PFSK-1 (cell line): ENCODE data around the gene ELP2.

ENCODE experiments used
- FOXP2 ChIP-seq: optimal IDR thresholded peaks from 2 replicates; pipeline ENCODE3; 2011; ENCODE audit warnings: borderline replicate concordance, control low read depth, inconsistent platforms; ENCODE audit not compliant: insufficient read depth; ENCODE audit errors: extremely low read length, extremely low read depth
- POLR2AphosphoS5 ChIP-seq: IDR thresholded peaks from 2 replicates; pipeline ENCODE4 v1.6.1; 2012; ENCODE audit warnings: low read depth, mild to moderate bottlenecking, control low read depth, low read length, moderate library complexity
- SIN3A ChIP-seq: IDR thresholded peaks from 2 replicates; pipeline ENCODE4 v1.6.1; 2012; ENCODE audit warnings: mild to moderate bottlenecking, low read length, moderate library complexity, borderline replicate concordance; ENCODE audit not compliant: insufficient read depth
- TAF1 ChIP-seq: IDR thresholded peaks from 2 replicates; pipeline ENCODE4 v1.6.1; 2012; ENCODE audit warnings: low read length, control low read depth, borderline replicate concordance; ENCODE audit not compliant: insufficient read depth
- TF ChIP-seq, protein P1 (sequence below), 2 experiments: IDR thresholded peaks; 2 replicates each; pipeline versions ENCODE4 v1.6.1 to v1.8.0; 2011 to 2012; ENCODE audit warnings: low read depth in 2 of 2, low read length in 2 of 2, control low read depth in 1 of 2, inconsistent platforms in 1 of 2, mild to moderate bottlenecking in 1 of 2, moderate library complexity in 1 of 2; ENCODE audit not compliant: insufficient read depth in 1 of 2

ELP2 gene

DNA sequence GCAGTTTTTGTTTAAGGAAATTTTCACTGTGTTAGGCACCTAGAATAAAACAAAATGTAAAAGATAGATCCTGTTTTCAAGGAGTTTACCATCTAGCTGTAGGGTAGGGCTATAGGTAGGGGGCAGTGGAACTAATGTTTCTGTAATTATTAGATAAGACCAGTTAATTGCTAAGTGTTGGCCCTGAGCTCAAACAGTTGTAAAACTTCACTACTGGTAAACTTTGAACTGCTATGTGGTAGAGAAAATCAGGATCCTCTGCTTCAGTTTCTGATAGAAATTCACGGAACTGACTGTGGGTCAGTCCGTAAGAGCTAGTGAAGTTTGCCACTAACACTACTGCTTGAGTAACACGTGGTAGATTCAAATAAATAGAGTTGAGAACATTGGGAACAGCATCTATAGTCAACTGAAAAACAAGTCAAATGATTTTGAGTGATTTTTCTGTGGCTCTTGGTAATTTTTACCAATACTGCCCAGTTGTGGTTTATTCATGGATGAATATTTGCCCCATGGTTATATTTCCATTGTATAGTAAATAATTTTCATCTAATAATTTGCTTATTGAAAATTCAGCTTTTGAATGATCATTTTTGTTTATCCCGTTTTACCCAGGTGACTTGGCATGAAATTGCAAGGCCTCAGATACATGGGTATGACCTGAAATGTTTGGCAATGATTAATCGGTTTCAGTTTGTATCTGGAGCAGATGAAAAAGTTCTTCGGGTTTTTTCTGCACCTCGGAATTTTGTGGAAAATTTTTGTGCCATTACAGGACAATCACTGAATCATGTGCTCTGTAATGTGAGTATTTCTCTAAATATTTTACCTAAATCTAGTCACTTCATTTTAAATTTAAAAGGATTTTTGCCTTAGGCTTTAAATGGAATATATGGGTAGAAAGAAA lies 26.4 kb downstream of the ELP2 start:
- TF ChIP-seq FOXP2: no peak
- TF ChIP-seq TAF1: no peak
- TF ChIP-seq, protein P1, sequence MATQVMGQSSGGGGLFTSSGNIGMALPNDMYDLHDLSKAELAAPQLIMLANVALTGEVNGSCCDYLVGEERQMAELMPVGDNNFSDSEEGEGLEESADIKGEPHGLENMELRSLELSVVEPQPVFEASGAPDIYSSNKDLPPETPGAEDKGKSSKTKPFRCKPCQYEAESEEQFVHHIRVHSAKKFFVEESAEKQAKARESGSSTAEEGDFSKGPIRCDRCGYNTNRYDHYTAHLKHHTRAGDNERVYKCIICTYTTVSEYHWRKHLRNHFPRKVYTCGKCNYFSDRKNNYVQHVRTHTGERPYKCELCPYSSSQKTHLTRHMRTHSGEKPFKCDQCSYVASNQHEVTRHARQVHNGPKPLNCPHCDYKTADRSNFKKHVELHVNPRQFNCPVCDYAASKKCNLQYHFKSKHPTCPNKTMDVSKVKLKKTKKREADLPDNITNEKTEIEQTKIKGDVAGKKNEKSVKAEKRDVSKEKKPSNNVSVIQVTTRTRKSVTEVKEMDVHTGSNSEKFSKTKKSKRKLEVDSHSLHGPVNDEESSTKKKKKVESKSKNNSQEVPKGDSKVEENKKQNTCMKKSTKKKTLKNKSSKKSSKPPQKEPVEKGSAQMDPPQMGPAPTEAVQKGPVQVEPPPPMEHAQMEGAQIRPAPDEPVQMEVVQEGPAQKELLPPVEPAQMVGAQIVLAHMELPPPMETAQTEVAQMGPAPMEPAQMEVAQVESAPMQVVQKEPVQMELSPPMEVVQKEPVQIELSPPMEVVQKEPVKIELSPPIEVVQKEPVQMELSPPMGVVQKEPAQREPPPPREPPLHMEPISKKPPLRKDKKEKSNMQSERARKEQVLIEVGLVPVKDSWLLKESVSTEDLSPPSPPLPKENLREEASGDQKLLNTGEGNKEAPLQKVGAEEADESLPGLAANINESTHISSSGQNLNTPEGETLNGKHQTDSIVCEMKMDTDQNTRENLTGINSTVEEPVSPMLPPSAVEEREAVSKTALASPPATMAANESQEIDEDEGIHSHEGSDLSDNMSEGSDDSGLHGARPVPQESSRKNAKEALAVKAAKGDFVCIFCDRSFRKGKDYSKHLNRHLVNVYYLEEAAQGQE (IDR thresholded peaks at IDR 0.05; ENCODE audit: insufficient read depth in 1 of 2, low read depth in 2 of 2, low read length in 2 of 2): no peak
- TF ChIP-seq SIN3A: no peak
- no peak for TF ChIP-seq POLR2AphosphoS5

DNA sequence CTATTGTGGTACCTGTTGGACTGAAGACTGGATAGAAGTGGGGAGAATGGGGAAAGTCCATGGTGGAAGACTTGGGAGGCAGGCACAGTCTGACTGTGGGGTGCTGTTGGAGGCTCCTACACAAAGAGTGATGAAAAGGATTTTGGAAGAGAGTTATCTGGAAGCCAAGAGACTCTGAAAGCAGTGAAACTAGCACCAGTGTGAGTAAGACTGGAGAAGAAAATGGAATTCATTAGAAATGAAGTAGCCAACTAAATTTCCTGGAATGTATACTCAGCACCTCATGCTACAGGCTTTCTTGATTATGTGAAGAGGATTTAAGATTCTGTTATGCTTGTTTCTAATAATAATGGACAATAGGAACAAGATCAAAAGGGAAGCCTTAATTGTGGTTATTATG lies 27.7 kb downstream of the ELP2 start:
- TF ChIP-seq SIN3A: no peak
- TF ChIP-seq POLR2AphosphoS5: no peak
- TF ChIP-seq, protein P1 (IDR thresholded peaks at IDR 0.05; ENCODE audit: insufficient read depth in 1 of 2, low read depth in 2 of 2, low read length in 2 of 2): no peak
- no peak for TF ChIP-seq TAF1
- no peak for TF ChIP-seq FOXP2

DNA sequence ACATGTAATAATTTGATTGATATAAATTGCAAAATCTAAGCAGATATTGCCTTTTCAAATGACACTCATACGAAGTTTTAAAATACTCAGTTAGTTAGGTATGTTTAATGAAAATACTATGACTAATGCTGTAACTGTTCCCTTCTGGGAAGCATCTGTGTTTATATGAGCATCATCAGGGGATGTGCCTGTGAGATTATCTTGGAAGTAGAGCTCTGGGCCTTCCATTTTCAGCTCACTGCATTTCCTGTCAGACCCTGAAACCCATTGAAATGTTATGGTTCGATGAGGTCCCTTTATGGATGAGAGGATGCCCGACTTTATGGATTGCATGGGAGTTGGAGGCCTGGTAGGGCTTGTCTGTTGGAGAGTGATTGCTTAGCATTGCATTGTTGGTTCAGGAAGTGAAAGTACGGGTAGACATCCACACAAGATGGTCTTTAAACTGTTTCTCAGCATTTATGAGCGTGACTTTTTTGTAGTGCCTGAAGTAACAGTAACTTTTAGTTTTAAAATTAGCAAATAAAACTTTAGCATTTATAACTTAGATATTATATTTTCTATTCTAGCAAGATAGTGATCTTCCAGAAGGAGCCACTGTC lies 28.7 kb downstream of the ELP2 start:
- TF ChIP-seq SIN3A: no peak
- no peak for TF ChIP-seq POLR2AphosphoS5
- TF ChIP-seq, protein P1 (IDR thresholded peaks at IDR 0.05; ENCODE audit: insufficient read depth in 1 of 2, low read depth in 2 of 2, low read length in 2 of 2): no peak
- no peak for TF ChIP-seq TAF1
- TF ChIP-seq FOXP2: no peak

DNA sequence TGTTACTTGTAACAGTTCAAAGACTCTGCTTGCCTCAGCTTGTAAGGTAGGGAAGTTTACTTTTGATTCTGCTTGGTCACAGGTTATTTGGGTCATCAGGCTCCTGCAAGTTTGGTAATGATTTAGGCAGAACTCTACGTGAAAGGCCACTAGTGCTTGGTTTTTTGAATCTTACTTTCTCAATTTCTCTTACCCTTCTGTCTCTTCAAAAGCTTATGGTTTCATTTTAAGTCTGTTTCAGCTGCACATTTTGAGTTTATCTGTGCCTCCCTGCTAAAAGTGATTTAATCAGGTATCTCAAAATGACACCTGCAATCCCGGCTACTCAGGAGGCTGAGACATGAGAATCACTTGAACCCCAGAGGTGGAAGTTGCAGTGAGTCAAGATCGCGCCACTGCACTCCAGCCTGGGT lies 31.3 kb downstream of the ELP2 start:
- TF ChIP-seq POLR2AphosphoS5 (no peak), TAF1 (no peak), FOXP2 (no peak), SIN3A (no peak)
- TF ChIP-seq, protein P1 (IDR thresholded peaks at IDR 0.05; ENCODE audit: insufficient read depth in 1 of 2, low read depth in 2 of 2, low read length in 2 of 2): no peak
